Activated CD4-positive, alpha-beta memory T cell treated with anti-CD3 and anti-CD28 coated beads, Interleukin-2, amount 10 ng/mL, durations not matched to agents 7 days and 5 days (primary cell): ENCODE measurements around the gene PDE6B. TPM values are rescaled to one million over a fixed set of nuclear protein-coding genes. Genes with fewer than 3 reads are reported as not detected.

Experiments used
- CTCF ChIA-PET: fragments of 350-600 bp; sonication (Branson Sonifier 250); formaldehyde crosslinking; loops from one replicate; lab custom pipeline; 2021; ENCODE audit warnings: antibody characterized with exemption, inconsistent platforms; lab: Charles Lee
- POLR2A ChIA-PET: fragments of 350-600 bp; sonication (Branson Sonifier 250); formaldehyde crosslinking; loops from one replicate; lab custom pipeline; 2021; ENCODE audit warnings: antibody characterized with exemption; lab: Charles Lee
- DNase-seq: peaks from one replicate; pipeline ENCODE4 v3.0.0-alpha.2; 2020
- H3K27ac Mint-ChIP-seq: one replicate; pipeline ENCODE4 v1.8.0; 2021; ENCODE audit warnings: mild to moderate bottlenecking, mixed read lengths
- H3K27me3 Mint-ChIP-seq: one replicate; pipeline ENCODE4 v1.8.0; 2021; ENCODE audit warnings: mixed read lengths
- H3K36me3 Mint-ChIP-seq: one replicate; pipeline ENCODE4 v1.8.0; 2021; ENCODE audit warnings: low read depth, mixed read lengths
- H3K4me1 Mint-ChIP-seq: one replicate; pipeline ENCODE4 v1.8.0; 2021; ENCODE audit warnings: mixed read lengths
- H3K4me3 Mint-ChIP-seq: one replicate; pipeline ENCODE4 v1.8.0; 2021; ENCODE audit warnings: mild to moderate bottlenecking, mixed read lengths
- H3K9me3 Mint-ChIP-seq: one replicate; pipeline ENCODE4 v1.8.0; 2021; ENCODE audit warnings: mixed read lengths
- total RNA-seq, 2 experiments: library from RNA; stranded (reverse); gene quantifications; one replicate each; pipeline ENCODE4 v1.2.3, GENCODE V29; 2021

The PDE6B gene
- total RNA-seq, 2 experiments from 2014 or later: 13.3 to 16.4 TPM

DNA sequence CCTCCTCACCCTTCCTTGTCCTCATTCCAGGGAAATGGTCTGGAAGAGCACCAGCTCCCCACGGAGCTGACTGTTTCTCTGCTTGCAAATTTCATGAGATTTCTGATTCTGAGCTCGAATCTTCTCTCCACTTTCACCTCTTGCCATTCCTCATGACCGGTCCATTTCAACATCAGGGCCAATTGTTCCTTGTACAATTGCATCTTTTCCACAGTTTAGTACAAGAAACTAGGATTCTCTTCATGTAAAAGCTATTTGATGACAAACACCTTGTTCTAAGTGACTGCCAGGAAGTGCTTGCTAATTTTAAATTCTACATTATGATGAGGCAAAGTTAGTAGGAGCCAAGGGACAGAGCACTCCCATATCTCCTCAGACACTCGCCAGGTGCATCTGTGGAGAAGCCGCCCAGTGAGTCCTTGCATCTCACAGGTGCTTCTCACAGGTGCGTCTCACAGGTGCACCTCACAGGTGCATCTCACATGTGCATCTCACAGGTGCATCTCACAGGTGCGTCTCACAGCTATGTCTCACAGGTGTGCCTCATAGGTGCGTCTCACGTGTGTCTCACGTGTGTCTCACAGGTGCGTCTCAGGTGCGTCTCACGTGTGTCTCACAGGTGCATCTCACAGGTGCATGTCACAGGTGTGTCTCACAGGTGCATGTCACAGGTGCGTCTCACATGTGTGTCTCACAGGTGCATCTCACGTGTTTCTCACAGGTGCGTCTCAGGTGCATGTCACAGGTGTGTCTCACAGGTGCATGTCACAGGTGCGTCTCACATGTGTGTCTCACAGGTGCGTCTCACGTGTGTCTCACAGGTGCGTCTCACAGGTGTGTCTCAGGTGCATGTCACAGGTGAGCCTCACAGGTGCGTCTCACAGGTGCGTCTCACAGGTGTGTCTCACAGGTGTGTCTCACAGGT is 3.0 kb upstream of the PDE6B start:
- no peaks in the 10 kb centered on the region for H3K36me3 Mint-ChIP-seq
- no peak for DNase-seq
- no peak overlapping the region for H3K27ac Mint-ChIP-seq
- H3K9me3 Mint-ChIP-seq: peaks cover 12% of the 10 kb centered on the region
- H3K4me3 Mint-ChIP-seq: no peak overlapping the region
- POLR2A ChIA-PET: no interaction called here
- CTCF ChIA-PET: no interaction called here
- no peaks in the 10 kb centered on the region for H3K27me3 Mint-ChIP-seq
- no peaks in the 10 kb centered on the region for H3K4me1 Mint-ChIP-seq

GRCh38 chr4:622996-623913 is 2.1 kb upstream of the PDE6B start:
- no peak for DNase-seq
- H3K27me3 Mint-ChIP-seq: no peaks in the 10 kb centered on the region
- ChIA-PET CTCF (no interaction called here), POLR2A (no interaction called here)
- H3K4me1 Mint-ChIP-seq: no peaks in the 10 kb centered on the region
- H3K36me3 Mint-ChIP-seq: no peaks in the 10 kb centered on the region
- no peak overlapping the region for H3K27ac Mint-ChIP-seq
- H3K9me3 Mint-ChIP-seq: peaks cover 8% of the 10 kb centered on the region
- no peak overlapping the region for H3K4me3 Mint-ChIP-seq

- POLR2A ChIA-PET: no interaction called here
- Mint-ChIP-seq H3K4me3 (no peak overlapping the region), H3K9me3 (peaks cover 8% of the 10 kb centered on the region), H3K27ac (no peak overlapping the region), H3K27me3 (no peaks in the 10 kb centered on the region), H3K36me3 (no peaks in the 10 kb centered on the region), H3K4me1 (no peaks in the 10 kb centered on the region)
- no peak for DNase-seq
- CTCF ChIA-PET: no interaction called here
Observed at GRCh38 chr4:623914-624566, 1.3 kb upstream of the PDE6B start.

- DNase-seq: no peak
- no peak overlapping the region for H3K27ac Mint-ChIP-seq
- H3K4me1 Mint-ChIP-seq: no peaks in the 10 kb centered on the region
- ChIA-PET POLR2A (no interaction called here), CTCF (no interaction called here)
- no peaks in the 10 kb centered on the region for H3K36me3 Mint-ChIP-seq
- H3K27me3 Mint-ChIP-seq: no peaks in the 10 kb centered on the region
- H3K4me3 Mint-ChIP-seq: no peak overlapping the region
- H3K9me3 Mint-ChIP-seq: peaks cover 7% of the 10 kb centered on the region
Observed at GRCh38 chr4:625631-626161, 323 bp downstream of the PDE6B start.

GRCh38 chr4:626201-627091 is 1.1 kb downstream of the PDE6B start:
- Mint-ChIP-seq H3K4me3 (no peak overlapping the region), H3K27ac (no peak overlapping the region), H3K36me3 (peaks cover 2% of the 10 kb centered on the region), H3K4me1 (no peaks in the 10 kb centered on the region), H3K9me3 (peaks cover 14% of the 10 kb centered on the region), H3K27me3 (no peaks in the 10 kb centered on the region)
- ChIA-PET POLR2A (no interaction called here), CTCF (no interaction called here)
- DNase-seq: no peak

DNA sequence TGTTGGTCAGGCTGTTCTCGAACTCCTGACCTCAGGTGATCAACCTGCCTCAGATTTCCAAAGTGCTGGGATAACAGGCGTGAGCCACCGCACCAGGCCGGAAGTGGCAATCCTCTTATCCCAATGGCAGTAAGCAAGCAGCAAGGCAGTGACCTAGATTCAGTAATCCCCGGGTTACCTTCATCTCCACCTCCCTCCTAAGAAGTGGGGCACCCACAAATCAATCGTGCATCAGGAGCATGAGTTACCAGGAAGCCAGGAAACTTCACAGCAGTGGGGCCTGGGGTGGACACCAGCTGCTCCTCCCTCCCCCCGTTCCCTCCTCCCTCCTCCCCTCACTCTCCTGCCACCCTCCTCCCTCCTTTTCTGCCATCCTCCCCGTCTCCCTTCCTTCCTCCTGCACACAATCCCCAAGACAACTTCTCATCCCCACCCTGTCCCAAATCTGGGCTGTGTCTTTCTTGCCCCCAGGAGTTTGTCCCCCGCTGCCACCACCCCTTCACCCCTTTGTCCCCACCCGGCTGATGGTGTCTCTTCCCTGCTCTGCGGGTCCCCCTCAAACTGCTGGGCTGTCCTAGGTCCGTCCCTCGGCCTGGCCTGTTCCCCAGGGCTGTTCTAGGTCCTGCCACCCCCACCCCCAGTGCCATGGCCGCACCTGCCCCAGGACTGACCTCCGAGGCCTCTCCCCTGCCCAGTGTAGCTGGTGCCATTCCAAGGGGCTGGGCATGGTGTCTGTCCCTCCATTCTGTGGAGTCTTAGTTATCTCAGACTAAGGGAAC is 2.2 kb downstream of the PDE6B start:
- ChIA-PET CTCF (no interaction called here), POLR2A (no interaction called here)
- Mint-ChIP-seq H3K27me3 (no peaks in the 10 kb centered on the region), H3K4me1 (no peaks in the 10 kb centered on the region), H3K36me3 (peaks cover 6% of the 10 kb centered on the region), H3K27ac (no peak overlapping the region), H3K9me3 (peaks cover 23% of the 10 kb centered on the region), H3K4me3 (no peak overlapping the region)
- DNase-seq: no peak

- H3K9me3 Mint-ChIP-seq: peaks cover 23% of the 10 kb centered on the region
- H3K27ac Mint-ChIP-seq: no peak overlapping the region
- H3K4me1 Mint-ChIP-seq: no peaks in the 10 kb centered on the region
- ChIA-PET POLR2A (no interaction called here), CTCF (no interaction called here)
- H3K36me3 Mint-ChIP-seq: peaks cover 8% of the 10 kb centered on the region
- DNase-seq: no peak
- no peaks in the 10 kb centered on the region for H3K27me3 Mint-ChIP-seq
- H3K4me3 Mint-ChIP-seq: no peak overlapping the region
Observed at GRCh38 chr4:628311-628741, 3.0 kb downstream of the PDE6B start.

GRCh38 chr4:628821-629635 is 3.7 kb downstream of the PDE6B start:
- Mint-ChIP-seq H3K27me3 (no peaks in the 10 kb centered on the region), H3K27ac (no peak overlapping the region), H3K9me3 (peaks cover 23% of the 10 kb centered on the region), H3K4me1 (no peaks in the 10 kb centered on the region), H3K36me3 (peaks cover 8% of the 10 kb centered on the region), H3K4me3 (no peak overlapping the region)
- ChIA-PET POLR2A (no interaction called here), CTCF (no interaction called here)
- no peak for DNase-seq

GRCh38 chr4:629636-629914 is 4.2 kb downstream of the PDE6B start:
- H3K36me3 Mint-ChIP-seq: peaks cover 8% of the 10 kb centered on the region
- H3K4me3 Mint-ChIP-seq: no peak overlapping the region
- no peak overlapping the region for H3K27ac Mint-ChIP-seq
- DNase-seq: no peak
- no peaks in the 10 kb centered on the region for H3K27me3 Mint-ChIP-seq
- peaks cover 23% of the 10 kb centered on the region for H3K9me3 Mint-ChIP-seq
- no peaks in the 10 kb centered on the region for H3K4me1 Mint-ChIP-seq
- CTCF ChIA-PET: no interaction called here
- POLR2A ChIA-PET: no interaction called here

- H3K4me3 Mint-ChIP-seq: no peak overlapping the region
- H3K4me1 Mint-ChIP-seq: no peaks in the 10 kb centered on the region
- peaks cover 8% of the 10 kb centered on the region for H3K36me3 Mint-ChIP-seq
- ChIA-PET POLR2A (no interaction called here), CTCF (no interaction called here)
- H3K9me3 Mint-ChIP-seq: peaks cover 23% of the 10 kb centered on the region
- no peak overlapping the region for H3K27ac Mint-ChIP-seq
- DNase-seq: no peak
- no peaks in the 10 kb centered on the region for H3K27me3 Mint-ChIP-seq
Observed at GRCh38 chr4:629915-630641, 4.7 kb downstream of the PDE6B start.

GRCh38 chr4:630656-631055 is 5.3 kb downstream of the PDE6B start:
- Mint-ChIP-seq H3K4me1 (no peaks in the 10 kb centered on the region), H3K4me3 (no peak overlapping the region)
- POLR2A ChIA-PET: no interaction called here

More at GRCh38 chr4:630656-631055, 5.3 kb downstream of the PDE6B start:
- H3K36me3 Mint-ChIP-seq: peaks cover 8% of the 10 kb centered on the region
- peaks cover 26% of the 10 kb centered on the region for H3K9me3 Mint-ChIP-seq
- DNase-seq: no peak
- H3K27ac Mint-ChIP-seq: no peak overlapping the region
- CTCF ChIA-PET: no interaction called here
- no peaks in the 10 kb centered on the region for H3K27me3 Mint-ChIP-seq
